ENCODE data around the gene OPRM1.
"Not testable (repeated sequence)": the region's sequence is repeated elsewhere in the genome, so short reads cannot be mapped to it uniquely, and the experiment has no call there.

OPRM1 gene

GRCh38 chr6:154154389-154154967, 115.4 kb downstream of the OPRM1 start:
- peak in 4 of 5 experiments; percentile 38 to 69 (median 46) for DNase-seq

- peak in 4 of 5 experiments; percentile 34 to 74 (median 46) for DNase-seq
These were observed 117.3 kb downstream of the OPRM1 start for GRCh38 chr6:154156135-154156896.

GRCh38 chr6:154157082-154157481, 118.0 kb downstream of the OPRM1 start:
- DNase-seq = peak in 2 of 5 experiments; percentile 11 to 42

GRCh38 chr6:154157706-154158105, 118.7 kb downstream of the OPRM1 start:
- no peak for DNase-seq

- DNase-seq = no peak
These were observed 120.1 kb downstream of the OPRM1 start for GRCh38 chr6:154159126-154159525.

GRCh38 chr6:154161689-154162088, 122.6 kb downstream of the OPRM1 start:
- DNase-seq = no peak

- DNase-seq = no peak
These were observed 125.4 kb downstream of the OPRM1 start for GRCh38 chr6:154164397-154164796.

- DNase-seq = no peak
These were observed 126.4 kb downstream of the OPRM1 start for GRCh38 chr6:154165478-154165877.

- no peak for DNase-seq
These were observed 127.1 kb downstream of the OPRM1 start for GRCh38 chr6:154166140-154166539.

- DNase-seq = no peak
These were observed 128.1 kb downstream of the OPRM1 start for GRCh38 chr6:154167126-154167525.

- no peak for DNase-seq
These were observed 130.3 kb downstream of the OPRM1 start for GRCh38 chr6:154169193-154169847.

GRCh38 chr6:154170106-154170505, 131.1 kb downstream of the OPRM1 start:
- no peak for DNase-seq

GRCh38 chr6:154172393-154172792, 133.4 kb downstream of the OPRM1 start:
- not testable (repeated sequence) for DNase-seq

GRCh38 chr6:154179434-154179833, 140.4 kb downstream of the OPRM1 start:
- DNase-seq = no peak

- DNase-seq = no peak
These were observed 148.2 kb downstream of the OPRM1 start for GRCh38 chr6:154187203-154187602.

GRCh38 chr6:154187714-154188113, 148.7 kb downstream of the OPRM1 start:
- DNase-seq = peak in 1 of 5 experiments; percentile 3

GRCh38 chr6:154196333-154196885, 157.4 kb downstream of the OPRM1 start:
- DNase-seq = no peak

GRCh38 chr6:154197196-154197860, 158.3 kb downstream of the OPRM1 start:
- no peak for DNase-seq

GRCh38 chr6:154201688-154202087, 162.6 kb downstream of the OPRM1 start:
- DNase-seq = not testable (repeated sequence)

GRCh38 chr6:154202339-154202738, 163.3 kb downstream of the OPRM1 start:
- DNase-seq = no peak

- DNase-seq = no peak
These were observed 163.9 kb downstream of the OPRM1 start for GRCh38 chr6:154202958-154203357.

- no peak for DNase-seq
These were observed 167.1 kb downstream of the OPRM1 start for GRCh38 chr6:154206141-154206540.

- no peak for DNase-seq
These were observed 168.0 kb downstream of the OPRM1 start for GRCh38 chr6:154206996-154207395.

All from T-helper 2 cell (primary cell).